ENCODE data around the gene RSU1.

GRCh38 chr10:16681521-16681920, 135.7 kb downstream of the RSU1 start:
- TF ChIP-seq POLR2A (IDR thresholded peaks at IDR 0.05; ENCODE audit: low read depth, low read length): no peak
- TF ChIP-seq POLR2AphosphoS5 (IDR thresholded peaks at IDR 0.05; ENCODE audit: insufficient read depth, low read depth, low read length): no peak
- no peak for TF ChIP-seq CTCF (IDR thresholded peaks at IDR 0.05; ENCODE audit: extremely low read depth in 1 of 2, insufficient read depth in 1 of 2, low read depth in 1 of 2, low read length in 2 of 2)
- no peak for TF ChIP-seq JUN (IDR thresholded peaks at IDR 0.05; ENCODE audit: borderline replicate concordance, insufficient read depth, insufficient read length, low read depth)
- TF ChIP-seq EZH2 (IDR thresholded peaks at IDR 0.05; ENCODE audit: borderline replicate concordance, low read depth, low read length, severe bottlenecking): no peak
- no peak for TF ChIP-seq MYC (IDR thresholded peaks at IDR 0.05; ENCODE audit: low read depth, low read length)
- no peak for TF ChIP-seq FOS (IDR thresholded peaks at IDR 0.05; ENCODE audit: borderline replicate concordance, insufficient read depth, low read length)
- no peak for TF ChIP-seq MAX (IDR thresholded peaks at IDR 0.05; ENCODE audit: insufficient read depth, insufficient read length)
